CD4-positive, alpha-beta T cell treated with Interleukin-2 at 100 ng/mL for 4 hours (primary cell): ENCODE measurements around the gene AP1G1.
"Not testable (repeated sequence)": the region's sequence is repeated elsewhere in the genome, so short reads cannot be mapped to it uniquely, and the experiment has no call there.

Experiments
- DNase-seq: peaks from one replicate; pipeline ENCODE4 v3.0.0-alpha.2; 2020; ENCODE audit warnings: low spot score

The AP1G1 gene

GRCh38 chr16:71807905-71808592 is 585 bp downstream of the AP1G1 start:
- DNase-seq, result peak; percentile 40

- DNase-seq, result no peak
These were observed 5.3 kb downstream of the AP1G1 start for GRCh38 chr16:71803305-71803690.

DNA sequence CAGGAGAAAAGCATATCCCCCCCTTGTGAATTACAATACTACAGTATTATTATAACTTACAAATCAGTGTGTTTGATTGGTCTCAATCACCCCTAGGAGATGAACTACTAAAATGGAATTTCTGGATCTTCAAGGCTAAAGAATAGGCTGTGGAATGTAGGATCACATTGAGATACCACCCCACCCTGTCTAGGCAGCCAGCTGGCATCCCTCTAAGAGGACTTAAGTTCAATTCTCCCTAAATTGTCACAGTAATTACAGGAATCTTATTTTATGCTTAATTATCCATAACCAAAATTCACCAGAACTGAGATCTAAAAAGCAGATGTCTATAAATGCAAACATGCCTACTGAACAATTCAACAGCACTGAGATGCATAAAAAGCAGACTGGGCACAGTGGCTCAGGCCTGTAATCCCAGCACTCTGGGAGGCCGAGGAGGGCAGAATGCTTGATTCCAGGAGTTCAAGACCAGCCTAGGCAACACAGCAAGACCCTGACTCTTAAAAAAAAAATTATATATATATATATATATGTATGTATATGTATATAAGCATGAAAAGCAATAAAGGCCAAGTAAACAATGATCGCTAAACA is 12.0 kb downstream of the AP1G1 start:
- DNase-seq, result no peak

- DNase-seq, result no peak
These were observed 13.7 kb downstream of the AP1G1 start for GRCh38 chr16:71794943-71795342.

GRCh38 chr16:71794018-71794417 is 14.6 kb downstream of the AP1G1 start:
- DNase-seq, result no peak

GRCh38 chr16:71792176-71792575 is 16.5 kb downstream of the AP1G1 start:
- DNase-seq, result no peak

DNA sequence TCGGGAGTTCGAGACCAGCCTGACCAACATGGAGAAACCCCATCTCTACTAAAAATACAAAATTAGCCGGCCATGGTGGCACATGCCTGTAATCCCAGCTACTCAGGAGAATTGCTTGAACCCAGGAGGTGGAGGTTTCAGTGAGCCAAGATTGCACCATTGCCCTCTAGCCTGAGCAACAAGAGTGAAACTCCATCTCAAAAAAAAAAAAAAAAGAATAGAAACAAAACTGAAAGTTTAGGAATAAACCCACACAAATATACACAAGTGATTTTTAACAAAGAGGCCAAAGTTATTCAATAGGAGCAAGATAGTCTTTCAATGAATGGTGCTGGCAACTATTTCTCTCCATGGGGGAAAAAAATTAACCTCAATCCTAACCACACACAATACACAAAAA is 18.3 kb downstream of the AP1G1 start:
- DNase-seq, result not testable (repeated sequence)

DNA sequence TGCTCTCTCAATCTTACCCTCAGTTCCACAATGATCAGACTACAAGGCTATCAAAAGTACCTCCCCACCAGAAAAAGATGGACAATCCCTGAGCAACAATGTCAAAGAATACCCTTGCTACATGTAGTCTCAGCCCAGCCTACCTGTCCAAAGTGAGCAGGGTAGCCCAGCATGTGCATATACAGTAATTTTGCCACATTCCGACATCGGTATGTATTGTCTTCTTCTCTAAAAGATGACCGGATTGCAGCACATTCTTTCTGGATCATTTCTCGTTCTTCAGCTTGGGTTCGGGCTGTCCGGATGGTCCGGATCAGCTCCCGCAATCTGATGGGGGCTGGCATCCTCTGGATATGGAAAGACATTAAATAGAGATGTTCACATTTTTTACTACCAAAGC is 19.5 kb downstream of the AP1G1 start:
- DNase-seq, result no peak

DNA sequence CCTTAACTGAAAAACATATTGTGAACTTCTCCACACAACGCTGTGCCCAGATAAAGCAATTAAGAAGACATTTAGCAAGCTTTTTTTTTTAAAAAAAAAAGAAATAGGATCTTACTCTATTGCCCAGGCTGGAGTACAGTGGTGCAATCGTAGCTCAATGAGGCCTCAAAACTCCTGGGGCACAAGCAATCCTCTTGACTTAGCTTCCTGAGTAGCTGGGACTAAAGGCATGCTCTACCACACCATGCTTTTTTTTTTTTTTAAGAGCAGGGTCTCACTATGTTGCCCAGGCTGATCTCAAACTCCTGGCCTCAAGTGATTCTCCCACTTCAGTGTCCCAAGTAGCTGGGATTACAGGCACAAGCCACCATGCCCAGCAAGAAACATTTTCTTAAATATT is 20.1 kb downstream of the AP1G1 start:
- no peak for DNase-seq

DNA sequence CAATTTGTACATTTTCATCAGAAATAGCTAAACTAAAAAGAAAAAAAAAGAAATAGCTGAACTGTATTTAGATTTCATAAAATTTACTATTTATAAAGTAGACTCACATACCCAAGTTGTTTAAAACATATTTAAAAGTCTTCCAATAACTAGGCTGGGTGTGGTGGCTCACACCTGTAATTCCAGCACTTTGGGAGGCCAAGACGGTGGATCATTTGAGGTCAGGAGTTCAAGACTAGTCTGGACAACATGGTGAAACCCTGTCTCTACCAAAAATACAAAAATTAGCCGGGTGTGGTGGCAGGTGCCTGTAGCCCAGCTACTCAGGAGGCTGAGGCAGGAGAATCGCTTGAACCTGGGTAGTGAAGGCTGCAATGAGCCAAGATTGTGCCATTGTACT is 23.5 kb downstream of the AP1G1 start:
- not testable (repeated sequence) for DNase-seq

- DNase-seq, result no peak
These were observed 24.5 kb downstream of the AP1G1 start for GRCh38 chr16:71784093-71784492.

- no peak for DNase-seq
These were observed 26.9 kb downstream of the AP1G1 start for GRCh38 chr16:71781741-71782140.

DNA sequence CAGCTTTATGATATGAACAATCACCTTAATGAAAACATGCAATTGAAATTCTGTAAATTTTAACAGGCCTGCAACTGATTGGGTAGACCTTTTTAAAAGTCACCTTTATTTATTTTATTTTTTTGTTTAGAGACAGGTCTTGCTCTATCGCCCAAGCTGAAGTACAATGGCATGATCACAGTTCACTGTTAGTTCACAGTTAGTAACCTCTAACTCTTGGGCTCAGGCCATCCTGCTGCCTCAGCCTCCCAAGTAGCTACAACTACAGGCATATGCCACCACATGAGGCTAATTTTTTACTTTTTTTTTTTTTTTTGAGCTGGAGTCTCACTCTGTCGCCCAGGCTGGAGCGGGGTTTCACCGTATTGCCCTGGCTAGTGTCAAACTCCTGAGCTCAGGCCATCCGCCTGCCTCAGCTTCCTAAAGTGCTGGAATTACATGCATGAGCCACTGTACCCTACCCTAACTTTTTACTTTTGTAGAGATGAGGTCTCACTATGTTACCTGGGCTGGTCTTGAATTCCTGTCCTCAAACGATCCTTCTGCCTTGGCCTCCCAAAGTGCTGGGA is 28.0 kb downstream of the AP1G1 start:
- no peak for DNase-seq

- DNase-seq, result no peak
These were observed 29.9 kb downstream of the AP1G1 start for GRCh38 chr16:71778780-71779179.

- DNase-seq, result no peak
These were observed 31.3 kb downstream of the AP1G1 start for GRCh38 chr16:71777329-71777728.

- DNase-seq, result no peak
These were observed 32.7 kb downstream of the AP1G1 start for GRCh38 chr16:71775949-71776348.

DNA sequence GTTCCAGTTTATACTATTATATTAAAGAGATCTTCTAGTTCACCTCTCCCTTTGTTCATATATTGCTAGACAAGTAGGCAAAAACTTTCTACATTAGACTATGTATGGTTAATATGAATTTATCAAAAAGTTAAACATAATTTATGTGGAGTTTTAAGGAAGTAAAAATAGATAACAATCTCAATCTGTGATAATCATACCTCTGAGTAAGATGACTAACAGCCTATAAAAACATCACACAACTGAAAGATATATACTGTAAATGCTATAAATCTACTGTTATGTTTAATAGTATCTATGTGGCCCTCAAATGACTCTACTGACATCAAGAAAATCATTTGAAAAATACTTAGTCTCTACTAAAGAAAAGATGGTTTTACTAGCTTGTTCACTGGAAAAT is 37.1 kb downstream of the AP1G1 start:
- DNase-seq, result no peak

DNA sequence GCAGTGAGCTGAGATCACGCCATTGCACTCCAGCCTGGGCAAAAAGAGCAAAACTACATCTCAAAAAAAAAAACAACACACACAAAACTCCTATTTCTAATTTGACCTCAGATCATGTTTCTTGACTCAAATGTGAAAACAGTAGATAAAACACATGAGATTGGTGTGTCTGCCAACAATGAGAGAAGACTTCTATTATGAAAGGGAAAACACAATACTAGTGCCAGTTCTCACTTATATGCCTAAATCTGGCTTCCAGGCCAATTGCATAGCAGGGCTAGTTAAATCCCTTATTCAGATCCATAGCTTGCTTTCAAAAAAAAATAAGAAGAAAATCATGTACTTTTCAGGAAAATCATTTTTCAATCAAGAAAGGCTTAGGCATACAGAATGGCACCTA is 39.4 kb downstream of the AP1G1 start:
- no peak for DNase-seq

DNA sequence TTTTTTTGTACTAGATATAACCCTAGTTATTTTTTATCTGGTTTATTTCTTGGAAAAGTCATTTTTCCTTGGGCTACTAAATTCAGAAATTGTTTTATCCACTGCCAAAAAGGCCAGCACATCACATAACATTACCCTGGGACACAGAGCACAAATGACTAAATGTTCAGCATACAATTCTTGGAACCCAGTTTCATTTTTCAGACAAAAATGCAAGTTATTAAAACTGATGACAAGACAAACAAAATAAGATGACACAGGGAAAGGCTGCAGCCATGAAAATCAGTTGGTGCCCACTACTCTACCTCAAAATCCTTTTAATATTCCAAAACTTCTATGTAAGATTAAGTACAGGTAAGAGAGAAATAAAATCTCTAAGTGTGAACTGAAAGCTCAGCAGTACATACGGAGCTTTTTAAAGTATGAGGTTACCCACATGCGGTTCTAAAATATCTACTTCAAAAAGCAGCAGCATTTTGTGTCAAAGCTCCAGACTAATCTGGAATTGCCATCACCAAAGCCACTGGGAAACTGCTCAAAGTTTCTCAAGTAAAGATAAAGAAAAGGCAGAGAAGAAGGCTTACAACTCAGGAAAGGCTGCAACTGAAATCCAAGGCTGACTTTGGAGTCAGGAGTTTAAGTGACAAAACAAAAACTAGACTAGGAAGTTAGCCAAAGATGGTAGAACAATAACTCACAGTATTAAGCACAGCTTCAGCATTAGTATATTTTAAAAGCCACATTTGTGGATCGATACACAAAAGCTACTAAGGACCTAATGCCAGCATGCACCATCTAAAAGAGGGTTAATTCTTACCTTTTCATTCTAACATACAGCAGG is 41.4 kb downstream of the AP1G1 start:
- DNase-seq, result no peak

DNA sequence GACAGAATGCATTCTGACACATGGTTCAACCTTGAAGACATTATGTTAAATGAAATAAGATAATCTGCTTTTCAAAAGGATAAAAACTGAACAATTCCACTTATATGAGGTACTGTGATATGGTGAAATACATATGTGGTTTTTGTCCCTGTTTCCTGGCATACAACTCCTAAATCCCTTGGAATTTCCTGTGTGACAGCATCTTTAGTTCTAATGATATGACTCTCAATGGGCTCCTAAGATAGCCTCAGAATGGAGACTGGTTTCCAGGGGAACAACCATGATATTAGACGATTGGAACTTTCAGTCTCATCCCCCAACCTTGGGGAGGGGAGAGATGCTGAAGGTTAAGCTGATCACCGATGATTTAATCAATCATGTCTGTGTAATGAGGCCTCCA is 46.4 kb downstream of the AP1G1 start:
- DNase-seq, result no peak

GRCh38 chr16:71761097-71761496 is 47.5 kb downstream of the AP1G1 start:
- no peak for DNase-seq

DNA sequence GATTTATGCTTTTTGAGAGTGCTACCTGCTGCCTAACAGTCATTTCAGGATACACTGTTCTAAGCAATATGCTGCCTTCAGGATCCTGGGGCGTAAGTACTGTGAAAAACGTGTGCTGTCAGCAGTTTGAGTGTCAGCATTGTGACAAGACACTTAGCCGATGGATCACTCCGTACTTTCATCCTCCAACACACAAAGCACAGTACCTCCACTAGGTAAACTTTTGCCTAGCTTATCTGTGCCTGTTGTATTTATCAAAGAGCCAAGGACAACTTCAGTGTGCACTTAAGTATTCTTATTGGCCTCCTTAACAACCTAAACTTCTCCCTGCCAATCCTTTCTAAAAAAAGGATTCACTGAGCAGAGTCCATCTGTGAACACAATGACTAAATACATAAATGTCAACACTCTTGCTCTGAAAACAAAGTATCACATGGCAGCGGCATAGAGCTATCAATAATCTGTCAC is 50.3 kb downstream of the AP1G1 start:
- no peak for DNase-seq

GRCh38 chr16:71754652-71755051 is 54.0 kb downstream of the AP1G1 start:
- no peak for DNase-seq
